ENCODE measurements around the gene MICAL3. TPM values are rescaled to one million over a fixed set of nuclear protein-coding genes. Genes with fewer than 3 reads are reported as not detected.

MICAL3 gene
- total and polyA plus RNA-seq, 9 of the 15 experiments (the other 6 are each of a cell fraction or from before 2014, with no cell fraction given) = 0.53 to 32.1 (median 12.3) TPM

DNA sequence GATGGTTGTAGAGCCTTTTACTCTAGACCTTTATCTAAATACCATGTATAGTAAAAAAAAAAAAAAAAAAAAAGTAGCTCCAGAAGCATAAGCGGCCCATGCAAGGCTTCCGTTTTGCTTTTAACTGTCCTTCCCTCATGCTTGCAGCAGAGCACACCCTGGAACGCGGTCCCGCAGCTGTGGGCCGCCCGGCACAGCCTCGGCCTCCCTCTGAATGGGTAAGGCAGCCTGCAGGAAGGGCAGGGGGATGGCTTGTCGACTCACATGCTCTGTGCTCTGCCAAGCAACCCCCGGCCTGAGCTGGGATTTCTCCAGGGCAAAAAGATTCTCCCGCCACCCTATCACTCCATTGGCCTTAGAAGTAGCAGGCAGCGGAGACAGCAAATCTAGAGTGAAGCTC is 148.7 kb downstream of the MICAL3 start:
- H3K9ac ChIP-seq (ENCODE audit: insufficient read depth in 1 of 2, low read depth in 2 of 2, low read length in 2 of 2) = no peak overlapping the region
- no peaks in the 10 kb centered on the region for H3K27me3 ChIP-seq (ENCODE audit: control insufficient read depth in 2 of 2, insufficient read depth in 2 of 2, low read length in 2 of 2)
- no peak overlapping the region for H3K27ac ChIP-seq (ENCODE audit: extremely low read depth, low read depth, low read length)
- BruUV-seq (replicated peaks) = no TSS peak
- no peak overlapping the region for H3K4me3 ChIP-seq
- CTCF ChIA-PET (ENCODE audit: low intra/inter-chr PET ratio) = no interaction called here
- in situ Hi-C loops (cut with MboI) (no loop called here), intact Hi-C loops (cut with micrococcal nuclease) (no loop called here)
- H3K36me3 ChIP-seq (ENCODE audit: control insufficient read depth, insufficient read depth, low read length) = peaks cover 36% of the 10 kb centered on the region; the same call in 2 of the 3 replicates
- peaks cover 0 to 8% of the 10 kb centered on the region in 2 experiments; a peak in 1 of 5 replicates for H3K4me1 ChIP-seq (replicated peaks in 1 of 2; ENCODE audit: control insufficient read depth in 2 of 2, insufficient read depth in 2 of 2, low read length in 2 of 2)
- no peaks in the 10 kb centered on the region for H4K20me1 ChIP-seq (replicated peaks; ENCODE audit: control insufficient read depth, insufficient read depth, low read length)
- POLR2A ChIA-PET = interaction anchor here (0.7 to 1.2 kb wide), 4 partner anchors 13 to 187 kb away, joined by 3 to 5 read pairs (median 4); no protein-coding TSS in a partner anchor
- WGBS (ENCODE audit: insufficient coverage, low coverage, missing lambda C conversion rate) = 91% methylated on average over 12 of the region's 12 CpGs
- H3K4me2 ChIP-seq (ENCODE audit: insufficient read depth, low read length) = no peak overlapping the region
- FAIRE-seq (no peak), ATAC-seq (no peak), DNase-seq (ENCODE audit: extremely low read depth in 1 of 4, low spot score in 3 of 4) (no peak)
- no peaks in the 10 kb centered on the region for H3K9me1 ChIP-seq (ENCODE audit: control insufficient read depth, insufficient read depth, low read length)
- no peaks in the 10 kb centered on the region for H3K9me3 ChIP-seq (replicated peaks; ENCODE audit: control insufficient read depth, insufficient read depth, low read depth, low read length)
- no peak overlapping the region for H2AFZ ChIP-seq (ENCODE audit: low read depth, low read length)
- H3K79me2 ChIP-seq (ENCODE audit: control insufficient read depth, insufficient read depth, low read length) = no peaks in the 10 kb centered on the region
- no peak for TF ChIP-seq SAFB2 (IDR thresholded peaks at IDR 0.05; ENCODE audit: borderline replicate concordance, low read depth, low read length, severe bottlenecking)
- TF ChIP-seq ARID2 (IDR thresholded peaks at IDR 0.05) = no peak
- TF ChIP-seq TBP (optimal IDR thresholded peaks at IDR 0.05; ENCODE audit: low read depth, low read length) = no peak
- TF ChIP-seq, protein P1, sequence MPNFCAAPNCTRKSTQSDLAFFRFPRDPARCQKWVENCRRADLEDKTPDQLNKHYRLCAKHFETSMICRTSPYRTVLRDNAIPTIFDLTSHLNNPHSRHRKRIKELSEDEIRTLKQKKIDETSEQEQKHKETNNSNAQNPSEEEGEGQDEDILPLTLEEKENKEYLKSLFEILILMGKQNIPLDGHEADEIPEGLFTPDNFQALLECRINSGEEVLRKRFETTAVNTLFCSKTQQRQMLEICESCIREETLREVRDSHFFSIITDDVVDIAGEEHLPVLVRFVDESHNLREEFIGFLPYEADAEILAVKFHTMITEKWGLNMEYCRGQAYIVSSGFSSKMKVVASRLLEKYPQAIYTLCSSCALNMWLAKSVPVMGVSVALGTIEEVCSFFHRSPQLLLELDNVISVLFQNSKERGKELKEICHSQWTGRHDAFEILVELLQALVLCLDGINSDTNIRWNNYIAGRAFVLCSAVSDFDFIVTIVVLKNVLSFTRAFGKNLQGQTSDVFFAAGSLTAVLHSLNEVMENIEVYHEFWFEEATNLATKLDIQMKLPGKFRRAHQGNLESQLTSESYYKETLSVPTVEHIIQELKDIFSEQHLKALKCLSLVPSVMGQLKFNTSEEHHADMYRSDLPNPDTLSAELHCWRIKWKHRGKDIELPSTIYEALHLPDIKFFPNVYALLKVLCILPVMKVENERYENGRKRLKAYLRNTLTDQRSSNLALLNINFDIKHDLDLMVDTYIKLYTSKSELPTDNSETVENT (CRISPR knock-in tag; IDR thresholded peaks at IDR 0.05) = no peak
- TF ChIP-seq, protein P2, sequence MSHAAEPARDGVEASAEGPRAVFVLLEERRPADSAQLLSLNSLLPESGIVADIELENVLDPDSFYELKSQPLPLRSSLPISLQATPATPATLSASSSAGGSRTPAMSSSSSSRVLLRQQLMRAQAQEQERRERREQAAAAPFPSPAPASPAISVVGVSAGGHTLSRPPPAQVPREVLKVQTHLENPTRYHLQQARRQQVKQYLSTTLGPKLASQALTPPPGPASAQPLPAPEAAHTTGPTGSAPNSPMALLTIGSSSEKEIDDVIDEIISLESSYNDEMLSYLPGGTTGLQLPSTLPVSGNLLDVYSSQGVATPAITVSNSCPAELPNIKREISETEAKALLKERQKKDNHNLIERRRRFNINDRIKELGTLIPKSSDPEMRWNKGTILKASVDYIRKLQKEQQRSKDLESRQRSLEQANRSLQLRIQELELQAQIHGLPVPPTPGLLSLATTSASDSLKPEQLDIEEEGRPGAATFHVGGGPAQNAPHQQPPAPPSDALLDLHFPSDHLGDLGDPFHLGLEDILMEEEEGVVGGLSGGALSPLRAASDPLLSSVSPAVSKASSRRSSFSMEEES (CRISPR knock-in tag; IDR thresholded peaks at IDR 0.05) = no peak
- TF ChIP-seq, protein P3, sequence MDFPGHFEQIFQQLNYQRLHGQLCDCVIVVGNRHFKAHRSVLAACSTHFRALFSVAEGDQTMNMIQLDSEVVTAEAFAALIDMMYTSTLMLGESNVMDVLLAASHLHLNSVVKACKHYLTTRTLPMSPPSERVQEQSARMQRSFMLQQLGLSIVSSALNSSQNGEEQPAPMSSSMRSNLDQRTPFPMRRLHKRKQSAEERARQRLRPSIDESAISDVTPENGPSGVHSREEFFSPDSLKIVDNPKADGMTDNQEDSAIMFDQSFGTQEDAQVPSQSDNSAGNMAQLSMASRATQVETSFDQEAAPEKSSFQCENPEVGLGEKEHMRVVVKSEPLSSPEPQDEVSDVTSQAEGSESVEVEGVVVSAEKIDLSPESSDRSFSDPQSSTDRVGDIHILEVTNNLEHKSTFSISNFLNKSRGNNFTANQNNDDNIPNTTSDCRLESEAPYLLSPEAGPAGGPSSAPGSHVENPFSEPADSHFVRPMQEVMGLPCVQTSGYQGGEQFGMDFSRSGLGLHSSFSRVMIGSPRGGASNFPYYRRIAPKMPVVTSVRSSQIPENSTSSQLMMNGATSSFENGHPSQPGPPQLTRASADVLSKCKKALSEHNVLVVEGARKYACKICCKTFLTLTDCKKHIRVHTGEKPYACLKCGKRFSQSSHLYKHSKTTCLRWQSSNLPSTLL (IDR thresholded peaks at IDR 0.05) = no peak
- TF ChIP-seq, protein P4, sequence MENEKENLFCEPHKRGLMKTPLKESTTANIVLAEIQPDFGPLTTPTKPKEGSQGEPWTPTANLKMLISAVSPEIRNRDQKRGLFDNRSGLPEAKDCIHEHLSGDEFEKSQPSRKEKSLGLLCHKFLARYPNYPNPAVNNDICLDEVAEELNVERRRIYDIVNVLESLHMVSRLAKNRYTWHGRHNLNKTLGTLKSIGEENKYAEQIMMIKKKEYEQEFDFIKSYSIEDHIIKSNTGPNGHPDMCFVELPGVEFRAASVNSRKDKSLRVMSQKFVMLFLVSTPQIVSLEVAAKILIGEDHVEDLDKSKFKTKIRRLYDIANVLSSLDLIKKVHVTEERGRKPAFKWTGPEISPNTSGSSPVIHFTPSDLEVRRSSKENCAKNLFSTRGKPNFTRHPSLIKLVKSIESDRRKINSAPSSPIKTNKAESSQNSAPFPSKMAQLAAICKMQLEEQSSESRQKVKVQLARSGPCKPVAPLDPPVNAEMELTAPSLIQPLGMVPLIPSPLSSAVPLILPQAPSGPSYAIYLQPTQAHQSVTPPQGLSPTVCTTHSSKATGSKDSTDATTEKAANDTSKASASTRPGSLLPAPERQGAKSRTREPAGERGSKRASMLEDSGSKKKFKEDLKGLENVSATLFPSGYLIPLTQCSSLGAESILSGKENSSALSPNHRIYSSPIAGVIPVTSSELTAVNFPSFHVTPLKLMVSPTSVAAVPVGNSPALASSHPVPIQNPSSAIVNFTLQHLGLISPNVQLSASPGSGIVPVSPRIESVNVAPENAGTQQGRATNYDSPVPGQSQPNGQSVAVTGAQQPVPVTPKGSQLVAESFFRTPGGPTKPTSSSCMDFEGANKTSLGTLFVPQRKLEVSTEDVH (IDR thresholded peaks at IDR 0.05; ENCODE audit: low read depth, partially characterized antibody) = no peak
- TF ChIP-seq ZC3H4 (CRISPR knock-in tag; IDR thresholded peaks at IDR 0.05; ENCODE audit: borderline replicate concordance) = no peak
- no peak for TF ChIP-seq YBX1 (IDR thresholded peaks at IDR 0.05)
- TF ChIP-seq ZBTB7A (IDR thresholded peaks at IDR 0.05; ENCODE audit: borderline replicate concordance, control insufficient read depth, low read depth, low read length) = no peak
- no peak for TF ChIP-seq MTA2 (IDR thresholded peaks at IDR 0.05; ENCODE audit: low read depth)
- no peak for TF ChIP-seq ZNF23 (CRISPR knock-in tag; IDR thresholded peaks at IDR 0.05)
- no peak for TF ChIP-seq ZNF146 (CRISPR knock-in tag; IDR thresholded peaks at IDR 0.05; ENCODE audit: unreplicated experiment)
- no peak for TF ChIP-seq TCF7L2 (IDR thresholded peaks at IDR 0.05; ENCODE audit: low read depth, low read length)

Data from K562 (cell line).